ENCODE measurements around the gene TNFRSF19.

Gene TNFRSF19

GRCh38 chr13:23608138-23608537 is 37.9 kb downstream of the TNFRSF19 start:
- DNase-seq (ENCODE audit: low read depth), result no peak

- peak; percentile 85 for DNase-seq (ENCODE audit: low read depth)
Observed at GRCh38 chr13:23608701-23609413, 38.6 kb downstream of the TNFRSF19 start.

- peak; percentile 71 for DNase-seq (ENCODE audit: low read depth)
Observed at GRCh38 chr13:23609414-23609760, 39.2 kb downstream of the TNFRSF19 start.

GRCh38 chr13:23609874-23610576 is 39.8 kb downstream of the TNFRSF19 start:
- peak; percentile 40 for DNase-seq (ENCODE audit: low read depth)

- peak; percentile 45 for DNase-seq (ENCODE audit: low read depth)
Observed at GRCh38 chr13:23610966-23611491, 40.8 kb downstream of the TNFRSF19 start.

GRCh38 chr13:23612182-23612581 is 42.0 kb downstream of the TNFRSF19 start:
- DNase-seq (ENCODE audit: low read depth), result no peak

GRCh38 chr13:23612731-23613130 is 42.5 kb downstream of the TNFRSF19 start:
- no peak for DNase-seq (ENCODE audit: low read depth)

- DNase-seq (ENCODE audit: low read depth), result no peak
Observed at GRCh38 chr13:23613596-23613995, 43.4 kb downstream of the TNFRSF19 start.

GRCh38 chr13:23615395-23616081 is 45.3 kb downstream of the TNFRSF19 start:
- no peak for DNase-seq (ENCODE audit: low read depth)

- DNase-seq (ENCODE audit: low read depth), result no peak
Observed at GRCh38 chr13:23616228-23616627, 46.0 kb downstream of the TNFRSF19 start.

- DNase-seq (ENCODE audit: low read depth), result peak; percentile 52
Observed at GRCh38 chr13:23617551-23618024, 47.4 kb downstream of the TNFRSF19 start.

- peak; percentile 94 for DNase-seq (ENCODE audit: low read depth)
Observed at GRCh38 chr13:23618341-23618740, 48.1 kb downstream of the TNFRSF19 start.

GRCh38 chr13:23619068-23619855 is 49.0 kb downstream of the TNFRSF19 start:
- DNase-seq (ENCODE audit: low read depth), result no peak

GRCh38 chr13:23620211-23620610 is 50.0 kb downstream of the TNFRSF19 start:
- no peak for DNase-seq (ENCODE audit: low read depth)

GRCh38 chr13:23620613-23621315 is 50.6 kb downstream of the TNFRSF19 start:
- no peak for DNase-seq (ENCODE audit: low read depth)

- peak; percentile 90 for DNase-seq (ENCODE audit: low read depth)
Observed at GRCh38 chr13:23621316-23621645, 51.1 kb downstream of the TNFRSF19 start.

- no peak for DNase-seq (ENCODE audit: low read depth)
Observed at GRCh38 chr13:23622985-23623384, 52.8 kb downstream of the TNFRSF19 start.

- no peak for DNase-seq (ENCODE audit: low read depth)
Observed at GRCh38 chr13:23623394-23623793, 53.2 kb downstream of the TNFRSF19 start.

- DNase-seq (ENCODE audit: low read depth), result no peak
Observed at GRCh38 chr13:23626700-23627099, 56.5 kb downstream of the TNFRSF19 start.

- no peak for DNase-seq (ENCODE audit: low read depth)
Observed at GRCh38 chr13:23627410-23627809, 57.2 kb downstream of the TNFRSF19 start.

- DNase-seq (ENCODE audit: low read depth), result no peak
Observed at GRCh38 chr13:23628250-23628649, 58.0 kb downstream of the TNFRSF19 start.
